G401 (cell line): ENCODE data around the gene NACAD. TPM values are rescaled to one million over a fixed set of nuclear protein-coding genes. Genes with fewer than 3 reads are reported as not detected.
A peak's percentile ranks its signal among the peaks of the same experiment; 100 is the strongest.

ENCODE experiments used
- DNase-seq: peaks from one replicate; pipeline ENCODE4 v3.0.0-alpha.2; 2015; ENCODE audit warnings: low spot score
- in situ Hi-C: cut with HindIII; loops from 2 replicates; pipeline ENCODE4 v1.10.0; 2016; ENCODE audit warnings: low sequenced_read_pairs, mixed read lengths
- total RNA-seq: library from RNA; depleted of rRNA; stranded (reverse); fragments of >200 nt; shearing (Covaris generic); gene quantifications from 2 replicates; pipeline ENCODE4 v1.2.3, GENCODE V29; 2014

The NACAD gene
- total RNA-seq, 1 experiment from 2014 or later = not detected

DNA sequence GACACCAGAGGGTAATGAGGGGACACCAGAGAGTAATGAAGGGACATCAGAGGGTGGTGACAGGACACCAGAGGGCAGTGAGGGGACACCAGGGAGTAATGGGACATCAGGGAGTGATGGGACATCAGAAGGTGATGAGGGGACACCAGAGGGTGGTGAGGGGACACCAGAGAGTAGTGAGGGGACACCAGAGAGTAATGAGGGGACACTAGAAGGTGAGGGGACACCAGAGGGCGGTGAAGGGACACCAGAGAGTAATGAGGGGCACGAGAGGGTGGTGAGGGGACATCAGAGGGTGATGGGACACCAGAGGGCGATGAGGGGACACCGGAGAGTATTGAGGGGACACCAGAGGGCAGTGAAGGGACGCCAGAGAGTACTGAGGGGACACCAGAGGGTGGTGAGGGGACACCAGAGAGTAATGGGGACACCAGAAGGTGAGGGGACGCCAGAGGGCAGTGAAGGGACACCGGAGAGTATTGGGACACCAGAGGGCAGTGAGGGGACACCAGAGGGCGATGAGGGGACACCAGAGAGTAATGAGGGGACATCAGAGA lies 10.6 kb downstream of the NACAD start:
- DNase-seq = no peak
- in situ Hi-C loops = no loop called here

DNA sequence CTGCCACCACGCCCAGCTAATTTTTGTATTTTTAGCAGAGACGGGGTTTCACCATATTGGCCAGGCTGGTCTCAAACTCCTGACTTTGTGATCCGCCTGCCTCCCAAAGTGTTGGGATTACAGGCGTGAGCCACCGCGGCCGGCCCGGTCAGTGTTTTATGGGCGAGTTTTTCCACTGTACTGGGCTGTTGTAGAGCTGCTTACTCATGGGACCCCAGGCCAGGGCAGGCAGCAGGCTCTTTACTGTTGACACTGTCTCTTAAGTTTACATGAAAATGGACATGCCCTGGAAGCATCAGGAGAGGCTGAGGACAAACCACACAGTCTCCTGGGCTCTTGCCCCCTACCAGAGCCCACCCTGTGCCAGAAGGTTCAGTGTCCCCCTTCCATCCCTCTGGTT lies 11.2 kb downstream of the NACAD start:
- in situ Hi-C loops = no loop called here
- no peak for DNase-seq

DNA sequence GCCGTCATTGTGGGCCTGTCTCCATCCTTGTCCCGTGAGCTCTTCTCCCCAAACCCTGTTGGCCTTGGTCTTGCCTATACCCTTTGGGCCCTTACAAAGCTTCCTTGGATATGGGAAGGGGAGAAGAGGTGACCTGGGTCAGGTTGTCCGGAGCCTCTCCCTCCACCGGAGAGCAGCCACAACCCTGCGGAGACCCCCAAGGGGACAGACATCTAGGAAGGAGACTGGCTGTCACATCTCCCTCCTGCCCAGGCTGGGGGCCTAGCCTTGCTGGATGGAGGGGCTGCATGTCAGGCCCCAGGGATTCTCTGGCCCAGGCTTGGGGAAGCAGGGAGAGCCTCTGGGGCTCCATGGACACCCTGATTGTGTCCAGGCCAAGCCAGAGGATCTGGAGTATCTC lies 11.8 kb downstream of the NACAD start:
- in situ Hi-C loops = no loop called here

DNA sequence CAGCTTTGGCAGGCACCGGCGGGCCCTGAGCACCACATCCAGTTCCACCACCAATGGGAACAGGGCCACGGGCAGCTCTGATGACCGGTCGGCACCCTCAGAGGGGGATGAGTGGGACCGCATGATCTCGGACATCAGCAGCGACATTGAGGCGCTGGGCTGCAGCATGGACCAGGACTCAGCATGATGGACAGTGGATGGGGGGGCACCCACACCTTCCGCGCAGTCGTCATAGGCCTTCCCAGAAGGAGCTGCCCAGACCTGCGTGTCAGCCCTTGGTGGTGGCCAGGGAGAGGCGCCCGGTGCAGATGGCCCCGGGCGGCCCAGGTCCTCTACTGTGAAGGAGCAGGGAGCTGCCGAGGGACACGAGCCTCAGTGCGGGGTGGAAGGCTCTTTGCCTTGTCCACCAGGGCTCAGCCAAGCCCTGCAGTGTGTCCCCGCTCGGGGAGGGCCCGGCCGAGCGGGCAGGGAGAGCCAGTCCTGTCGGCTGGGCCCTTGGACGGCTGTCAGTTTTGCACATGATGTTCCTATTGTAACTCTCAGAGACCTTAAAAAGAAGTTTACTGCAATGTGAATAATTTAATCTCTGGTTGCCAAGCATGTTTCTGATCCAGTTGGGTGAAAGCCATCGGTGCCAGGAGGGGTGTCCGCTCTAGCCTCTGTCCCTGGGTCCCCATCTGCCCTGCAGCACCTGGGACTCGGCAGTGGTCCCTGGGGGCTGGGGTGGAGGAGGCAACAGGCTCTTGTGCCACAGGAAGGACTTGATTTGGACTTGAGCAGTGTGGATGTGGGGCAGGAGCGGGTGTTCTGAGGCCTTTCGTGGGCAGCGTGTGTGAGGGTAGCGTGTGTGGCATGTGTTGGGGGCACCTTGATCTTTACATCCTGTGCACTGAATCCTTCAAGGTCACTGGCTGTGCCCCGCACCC lies 12.6 kb downstream of the NACAD start:
- DNase-seq = no peak
- in situ Hi-C loops = no loop called here

More for the DNA sequence above, 11.8 kb downstream of the NACAD start:
- DNase-seq = no peak

DNA sequence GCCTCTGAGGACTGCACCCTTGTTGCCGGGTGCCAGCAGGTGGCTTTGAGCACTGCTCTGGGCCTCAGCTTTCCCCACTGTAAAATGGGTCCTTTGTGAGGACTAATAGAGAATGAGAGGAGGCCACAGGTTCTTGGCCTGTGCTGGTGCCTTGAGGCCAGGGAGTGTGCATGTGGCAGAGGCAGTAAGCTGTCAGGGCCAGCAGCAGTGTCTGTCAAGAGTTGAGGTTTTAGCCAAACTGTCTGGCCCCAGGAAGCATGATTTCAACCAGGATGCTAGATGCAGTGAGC lies 13.5 kb downstream of the NACAD start:
- DNase-seq = no peak
- in situ Hi-C loops = no loop called here

DNA sequence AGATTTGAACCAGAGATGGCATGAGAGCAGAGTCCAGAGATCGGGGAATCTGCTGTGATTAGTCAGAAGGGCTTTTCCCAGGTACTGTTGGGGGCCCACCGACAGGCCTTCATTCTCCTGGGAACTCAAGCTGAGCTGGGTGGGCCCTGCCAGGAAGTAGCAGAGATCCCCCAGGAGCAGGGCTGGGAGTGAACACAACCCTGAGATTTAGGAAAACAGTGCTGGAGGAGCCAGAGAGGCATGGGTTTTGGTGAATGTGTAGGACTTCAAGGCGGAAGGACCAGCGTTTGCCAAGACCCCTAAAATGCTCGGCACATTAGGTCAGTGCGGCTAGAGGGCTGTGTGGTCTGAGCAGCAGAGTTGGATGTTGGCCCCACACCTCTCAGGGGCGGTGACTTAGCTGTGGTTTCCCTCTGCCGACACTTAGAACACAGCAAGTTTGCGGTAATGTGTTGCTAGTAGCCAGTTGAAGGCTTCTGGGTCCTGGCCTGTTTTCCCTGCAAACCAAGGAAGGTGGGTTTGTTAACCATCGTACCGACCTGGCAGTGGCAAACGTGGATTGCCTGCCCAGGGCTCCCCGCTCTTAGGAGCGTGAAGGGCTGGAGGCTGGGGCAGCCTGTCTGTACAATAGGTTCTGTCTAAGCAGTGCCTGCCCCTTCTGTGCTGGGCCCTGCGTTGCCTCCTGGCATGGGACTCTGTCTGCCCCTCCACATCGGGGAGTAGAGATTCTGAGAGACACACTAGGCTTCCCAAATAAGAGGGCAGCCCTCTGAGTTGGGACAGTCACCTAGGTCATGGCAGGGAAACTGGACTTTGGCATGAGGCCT lies 14.0 kb downstream of the NACAD start:
- no peak for DNase-seq

DNA sequence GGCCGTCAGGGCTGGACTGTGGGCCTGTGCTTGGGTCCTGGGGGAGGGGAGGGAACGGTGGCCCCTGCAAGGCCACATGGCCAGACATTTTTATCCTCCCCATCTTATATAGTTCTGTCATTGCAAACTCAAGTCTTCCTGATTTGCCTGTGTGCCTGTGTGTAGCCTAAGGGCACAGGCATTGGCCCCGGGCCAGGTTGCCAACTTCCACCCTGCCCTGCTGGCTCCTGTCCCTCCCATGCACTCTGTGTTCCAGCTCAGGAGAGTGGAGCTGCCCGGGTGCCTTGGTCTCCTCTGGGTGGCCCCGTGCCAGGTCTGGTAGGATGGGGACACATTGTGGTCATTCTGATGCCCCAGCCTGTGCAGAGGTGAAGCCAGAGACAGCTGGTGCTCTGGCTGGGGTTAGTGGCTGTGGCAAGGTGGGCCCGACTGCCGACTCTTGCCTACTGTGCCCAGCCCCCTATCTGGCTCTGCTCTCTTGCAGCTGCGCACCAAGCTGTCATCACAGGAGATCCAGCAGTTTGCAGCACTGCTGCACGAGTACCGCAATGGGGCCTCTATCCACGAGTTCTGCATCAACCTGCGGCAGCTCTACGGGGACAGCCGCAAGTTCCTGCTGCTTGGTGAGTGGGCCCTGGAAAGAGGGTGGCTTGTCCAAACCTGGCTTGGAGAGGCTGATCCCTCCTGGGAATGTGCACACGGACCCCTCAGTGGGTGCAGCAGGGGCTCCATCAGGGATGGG lies 14.8 kb downstream of the NACAD start:
- peak; percentile 60 for DNase-seq
- in situ Hi-C loops = no loop called here

More for the DNA sequence above, 14.0 kb downstream of the NACAD start:
- in situ Hi-C loops = no loop called here

DNA sequence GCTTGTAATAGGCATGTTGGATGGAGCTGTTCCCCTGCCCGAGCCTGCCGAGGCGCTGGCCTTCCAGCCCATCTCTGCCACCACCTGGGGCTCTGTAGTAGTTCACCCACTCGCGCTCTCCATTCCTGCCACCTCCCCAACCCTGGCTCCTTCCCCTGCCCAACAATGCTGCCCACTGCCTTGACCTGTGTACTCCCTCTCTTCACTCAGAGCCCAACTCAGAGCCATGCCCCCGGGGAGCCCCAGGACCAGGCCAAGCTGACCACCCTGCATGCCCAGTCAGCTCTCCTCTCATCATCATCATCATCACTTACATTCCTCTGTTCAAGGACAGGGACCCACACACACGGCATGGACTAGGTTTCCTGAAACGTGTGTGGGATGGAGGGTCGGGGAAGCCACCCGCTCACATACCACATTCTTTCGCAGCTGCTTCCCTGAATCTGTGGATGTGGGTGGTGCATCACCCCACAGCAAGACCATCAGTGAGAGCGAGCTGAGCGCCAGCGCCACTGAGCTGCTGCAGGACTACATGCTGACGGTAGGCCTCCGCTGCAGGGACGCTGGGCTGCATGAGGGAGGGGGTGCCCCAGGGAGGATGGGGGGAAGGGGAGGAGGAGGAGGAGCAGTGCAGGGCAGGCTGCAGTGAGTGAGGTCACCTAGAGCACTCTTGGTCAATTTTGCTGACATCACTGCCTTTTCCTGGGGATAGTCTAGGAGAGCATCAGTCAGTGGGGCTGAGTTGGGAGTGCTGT lies 15.6 kb downstream of the NACAD start:
- no peak for DNase-seq
- in situ Hi-C loops = no loop called here

DNA sequence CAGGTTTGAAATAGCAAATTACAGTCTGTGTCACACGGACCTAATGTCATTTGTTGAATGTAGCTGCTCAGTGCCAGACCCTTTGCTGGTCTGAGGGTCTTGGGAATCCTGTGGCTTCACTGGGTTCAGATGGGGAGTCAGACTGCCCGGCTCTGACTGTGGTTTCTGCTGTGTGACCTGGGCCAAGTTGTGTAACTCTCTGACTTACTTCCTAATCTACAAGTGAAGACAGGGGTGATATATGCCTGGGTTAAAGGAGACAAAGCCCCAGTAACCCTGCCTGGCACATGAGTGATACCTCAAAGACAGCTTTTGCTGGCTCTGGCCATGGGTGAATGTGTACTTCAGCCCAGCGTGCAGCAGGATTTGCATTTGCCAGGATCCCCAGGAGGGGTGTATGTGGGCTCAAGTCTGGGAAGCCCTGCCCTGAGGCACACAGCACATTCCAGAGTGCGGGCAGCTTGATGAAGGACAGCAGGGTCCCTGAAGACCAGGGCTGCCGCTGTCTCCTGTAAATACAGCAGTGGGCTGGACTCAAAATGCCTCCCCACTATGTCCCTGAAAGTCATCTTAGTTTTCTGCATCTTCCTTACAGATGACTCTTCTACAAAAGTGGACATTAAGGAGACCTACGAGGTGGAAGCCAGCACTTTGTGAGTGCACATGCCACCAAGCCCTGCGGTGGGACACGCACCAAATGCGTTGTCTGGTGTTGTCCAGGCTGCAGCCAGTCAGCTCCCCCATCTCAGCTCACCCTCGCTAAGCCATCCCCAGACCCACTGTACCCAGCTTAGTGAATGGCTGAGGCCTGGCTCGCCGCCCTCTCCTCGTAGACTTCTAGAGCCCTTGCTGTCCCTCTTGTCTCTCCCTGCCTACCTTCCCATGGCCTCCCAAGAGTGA lies 16.4 kb downstream of the NACAD start:
- no peak for DNase-seq
- in situ Hi-C loops = no loop called here

DNA sequence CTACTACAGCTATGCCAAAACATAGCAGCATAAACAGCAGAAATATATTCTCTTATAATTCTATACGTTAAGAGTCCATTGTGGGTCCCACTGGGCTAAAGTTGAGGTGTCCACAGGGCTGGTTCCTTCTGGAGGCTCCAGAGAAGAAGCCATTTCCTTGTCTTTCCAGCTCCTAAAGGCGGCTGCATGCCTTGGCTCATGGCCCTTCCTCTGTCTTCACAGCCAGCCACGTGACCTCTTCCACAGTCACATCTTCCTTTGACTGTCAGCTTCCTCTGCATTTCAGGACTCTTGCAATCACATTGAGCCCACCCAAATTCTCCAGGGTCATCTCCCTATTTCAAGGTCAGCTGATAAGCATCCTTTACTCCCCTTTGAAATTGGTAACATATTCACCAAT lies 17.2 kb downstream of the NACAD start:
- DNase-seq = no peak
- in situ Hi-C loops = no loop called here

DNA sequence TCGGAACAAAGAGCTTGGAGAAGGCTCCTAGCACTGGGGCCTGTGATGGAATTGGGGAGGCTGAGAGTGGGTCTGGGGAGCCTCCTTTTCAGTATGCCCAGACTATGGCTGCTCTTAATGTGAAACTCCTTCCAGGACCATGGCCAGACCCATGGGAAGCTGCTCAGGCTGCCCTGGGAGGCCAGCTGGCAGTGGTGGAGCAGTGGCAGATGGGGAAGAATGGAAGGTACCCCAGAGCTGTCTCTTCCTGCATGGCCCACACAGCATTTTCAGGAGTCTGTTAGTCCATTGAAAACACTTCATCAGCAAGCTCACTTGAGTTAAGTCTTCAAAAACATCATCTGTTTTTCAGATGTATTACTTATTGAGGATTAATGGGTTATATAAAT lies 18.5 kb downstream of the NACAD start:
- DNase-seq = peak; percentile 79
- in situ Hi-C loops = no loop called here

DNA sequence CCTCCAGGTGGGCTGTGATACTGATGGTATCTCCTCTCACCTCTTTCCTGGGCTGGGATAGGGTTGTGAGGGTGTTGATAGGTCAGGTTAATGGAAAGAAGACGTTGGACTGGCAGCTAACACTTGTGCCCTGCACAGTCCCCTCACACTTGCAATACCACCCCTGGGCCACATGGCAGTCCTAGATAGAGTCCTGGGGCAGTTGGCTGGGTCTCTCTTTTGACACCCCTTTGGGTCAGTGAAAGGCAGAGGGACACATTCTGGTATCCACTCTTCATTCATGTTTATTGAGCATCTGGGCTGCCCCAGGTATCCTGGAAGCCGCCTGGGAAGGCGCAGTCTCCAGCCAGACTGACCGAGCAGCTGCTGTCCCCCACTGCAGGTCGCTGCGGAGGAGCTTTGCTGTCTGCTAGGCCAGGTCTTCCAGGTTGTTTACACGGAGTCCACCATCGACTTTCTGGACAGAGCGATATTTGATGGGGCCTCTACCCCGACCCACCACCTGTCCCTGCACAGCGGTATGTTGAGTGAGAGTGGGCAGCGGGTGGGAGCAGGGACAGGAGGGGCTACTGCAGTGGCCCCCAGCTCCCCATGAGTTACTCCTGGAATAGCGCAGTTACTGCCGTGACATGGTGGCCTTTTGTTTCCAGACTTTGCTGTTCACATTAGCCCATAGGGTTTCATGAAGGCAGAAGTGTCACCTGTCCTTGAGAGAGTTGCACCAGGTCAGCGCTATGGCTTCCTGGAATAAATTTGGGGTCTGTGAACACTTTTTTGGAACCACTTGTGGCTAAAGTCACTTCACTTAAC lies 19.1 kb downstream of the NACAD start:
- in situ Hi-C loops = no loop called here

DNA sequence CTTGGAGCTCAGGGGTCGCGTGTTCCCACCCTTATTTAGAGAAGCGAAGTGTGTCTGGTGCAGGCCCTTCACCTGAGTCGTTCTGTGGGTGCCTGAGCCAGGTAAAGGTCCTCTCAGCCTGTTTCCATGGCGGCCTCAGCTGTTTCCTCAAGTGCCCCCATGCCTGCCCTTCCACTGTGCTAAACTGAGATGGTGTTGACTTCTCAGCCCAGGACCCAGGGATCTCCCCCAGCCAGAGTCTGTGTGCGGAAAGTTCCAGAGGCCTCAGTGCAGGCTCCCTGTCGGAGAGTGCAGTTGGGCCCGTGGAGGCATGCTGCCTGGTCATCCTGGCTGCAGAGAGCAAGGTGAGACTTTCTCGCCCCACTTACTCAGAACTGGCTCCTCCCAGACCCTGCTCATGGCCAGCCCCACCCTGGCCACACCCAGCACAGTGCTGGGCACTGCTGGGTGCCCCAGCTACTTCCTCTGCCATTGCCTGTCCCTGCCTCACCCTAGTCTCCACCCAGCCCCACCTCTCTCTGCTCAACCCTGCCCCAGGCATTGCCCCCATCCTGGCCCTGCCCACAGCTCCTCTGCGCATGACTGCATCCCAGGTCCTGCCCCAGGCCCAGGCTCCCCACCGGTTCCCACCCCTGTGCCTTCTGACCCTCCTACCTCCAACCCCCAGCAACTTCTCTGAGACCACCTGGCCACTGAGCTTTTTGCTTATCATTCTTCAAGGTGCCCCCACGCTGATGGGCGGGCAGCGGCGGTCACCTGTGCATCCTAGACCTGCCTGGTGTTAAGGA lies 20.3 kb downstream of the NACAD start:
- DNase-seq = no peak
- in situ Hi-C loops = no loop called here

More for the DNA sequence above, 19.1 kb downstream of the NACAD start:
- DNase-seq = no peak

DNA sequence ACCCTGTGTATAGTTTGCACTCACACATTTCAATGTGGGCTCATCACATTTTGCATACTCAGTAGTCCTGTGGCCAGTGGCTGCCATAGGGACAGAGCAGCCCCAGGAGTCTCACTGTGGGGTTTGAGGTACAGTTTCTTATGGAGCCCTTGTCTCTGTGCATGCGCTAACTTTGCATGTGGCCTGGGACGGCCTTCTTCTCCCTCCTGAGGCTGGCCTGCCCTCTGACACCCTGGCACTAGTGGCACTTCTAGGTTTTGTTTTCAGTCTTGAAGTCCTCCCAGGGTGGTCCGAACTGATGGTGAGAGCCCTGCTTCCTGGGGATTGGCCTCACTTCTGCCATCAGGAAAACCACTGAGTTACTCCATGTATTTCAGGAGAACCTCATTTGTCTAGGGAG lies 21.2 kb downstream of the NACAD start:
- no peak for DNase-seq
- in situ Hi-C loops = no loop called here

DNA sequence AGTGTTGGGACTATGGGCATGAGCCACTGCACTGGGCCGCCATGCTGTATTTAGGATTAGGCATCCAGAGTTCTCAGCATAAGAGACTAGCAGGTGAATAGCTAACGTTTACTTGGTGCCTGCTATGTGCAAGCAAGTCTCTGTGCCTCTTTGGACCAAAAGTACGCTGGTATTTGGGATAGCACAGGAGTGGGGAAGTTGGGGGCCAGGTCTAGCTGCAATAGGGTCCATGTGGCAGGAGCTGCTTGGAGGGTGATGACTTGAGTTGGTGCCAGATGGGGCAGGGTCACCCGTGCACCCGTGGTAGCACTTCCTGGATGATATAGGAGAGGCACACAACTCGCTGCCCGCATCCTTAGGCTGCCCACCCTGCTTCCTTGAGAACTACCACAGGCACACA lies 22.4 kb downstream of the NACAD start:
- in situ Hi-C loops = no loop called here
- DNase-seq = no peak
